ENCODE data around the gene BRD9.
A peak's percentile ranks its signal among the peaks of the same experiment; 100 is the strongest.
"Not testable (repeated sequence)": the region's sequence is repeated elsewhere in the genome, so short reads cannot be mapped to it uniquely, and the experiment has no call there.

Gene BRD9

GRCh38 chr5:856531-857425, 35.8 kb downstream of the BRD9 start:
- DNase-seq, result no peak

GRCh38 chr5:855771-856530, 36.6 kb downstream of the BRD9 start:
- no peak for DNase-seq

- DNase-seq, result no peak
Measured at GRCh38 chr5:854966-855743, 37.4 kb downstream of the BRD9 start.

GRCh38 chr5:854217-854616, 38.4 kb downstream of the BRD9 start:
- DNase-seq, result peak; percentile 50

- DNase-seq, result peak; percentile 50
Measured at GRCh38 chr5:853416-854090, 39.0 kb downstream of the BRD9 start.

GRCh38 chr5:852431-853401, 39.9 kb downstream of the BRD9 start:
- DNase-seq, result peak; percentile 50

- DNase-seq, result no peak
Measured at GRCh38 chr5:852018-852417, 40.6 kb downstream of the BRD9 start.

GRCh38 chr5:851553-851952, 41.0 kb downstream of the BRD9 start:
- DNase-seq, result peak; percentile 57

GRCh38 chr5:851076-851475, 41.5 kb downstream of the BRD9 start:
- peak; percentile 43 for DNase-seq

- peak; percentile 51 for DNase-seq
Measured at GRCh38 chr5:850511-851006, 42.0 kb downstream of the BRD9 start, which contains the start of gene ZDHHC11. Gene ZDHHC11 (minus strand): TSS chr5:850986. CDS start chr5:850602, 384 bp downstream.

- DNase-seq, result peak; percentile 57
Measured at GRCh38 chr5:849651-850301, 42.8 kb downstream of the BRD9 start.

GRCh38 chr5:848671-849111, 43.9 kb downstream of the BRD9 start:
- peak; percentile 49 for DNase-seq

- not testable (repeated sequence) for DNase-seq
Measured at GRCh38 chr5:847736-848135, 44.9 kb downstream of the BRD9 start.

- not testable (repeated sequence) for DNase-seq
Measured at GRCh38 chr5:847212-847611, 45.4 kb downstream of the BRD9 start.

GRCh38 chr5:846602-847091, 46.0 kb downstream of the BRD9 start:
- DNase-seq, result peak; percentile 69

GRCh38 chr5:845676-846601, 46.7 kb downstream of the BRD9 start:
- not testable (repeated sequence) for DNase-seq

GRCh38 chr5:845031-845675, 47.4 kb downstream of the BRD9 start:
- DNase-seq, result peak; percentile 52

- DNase-seq, result peak; percentile 61
Measured at GRCh38 chr5:844426-844825, 48.2 kb downstream of the BRD9 start.

Data from activated effector memory CD4-positive, alpha-beta T cell treated with anti-CD3 and anti-CD28 coated beads, Interleukin-2, amount 50 U/mL, for 16 hours (primary cell).